ENCODE results near the gene CNNM1.
A peak's percentile ranks its signal among the peaks of the same experiment; 100 is the strongest.

Gene CNNM1

DNA sequence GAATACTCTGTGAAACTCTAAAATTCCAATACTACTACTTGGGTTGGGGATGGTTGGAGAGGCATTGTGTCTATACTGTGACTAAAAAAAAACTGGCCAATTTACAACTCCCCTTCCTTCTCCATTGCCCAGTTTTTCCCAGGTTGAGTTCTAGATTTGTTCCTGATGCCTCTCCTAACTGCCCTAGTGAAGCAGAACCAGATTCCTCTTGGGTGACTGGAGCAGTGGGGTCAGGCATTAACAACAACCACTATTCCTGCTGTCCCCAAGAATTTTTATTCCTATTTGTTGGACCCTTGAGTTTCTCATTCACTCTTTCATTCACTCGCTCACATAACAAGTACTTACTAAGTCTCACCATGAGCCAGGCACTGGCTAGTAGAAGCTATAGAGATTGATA lies 95.5 kb downstream of the CNNM1 start:
- no peak overlapping the region for H3K27ac ChIP-seq
- TF ChIP-seq CTCF (IDR thresholded peaks at IDR 0.05) (no peak), ZFX (IDR thresholded peaks at IDR 0.05; ENCODE audit: borderline replicate concordance) (no peak)

DNA sequence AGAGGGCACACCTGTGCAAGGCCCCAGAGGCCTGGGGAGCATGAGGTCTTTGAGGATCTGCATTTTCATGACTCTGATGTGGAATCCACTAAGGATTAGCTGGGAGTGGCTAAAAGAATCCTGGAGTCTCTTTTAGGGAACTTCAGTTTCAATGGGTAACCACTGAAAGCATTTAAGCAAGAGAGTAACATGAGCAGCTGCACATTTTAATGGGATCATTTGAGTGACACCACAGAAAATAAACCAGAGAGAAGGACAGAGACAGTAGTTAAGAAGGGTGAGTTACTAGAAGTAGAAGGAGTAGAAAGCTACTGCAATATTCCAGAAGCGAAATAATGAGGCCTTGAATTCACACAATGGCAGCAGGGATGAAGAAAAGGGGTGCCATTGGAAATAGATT lies 96.0 kb downstream of the CNNM1 start:
- H3K27ac ChIP-seq: no peak overlapping the region
- TF ChIP-seq ZFX (IDR thresholded peaks at IDR 0.05; ENCODE audit: borderline replicate concordance): no peak
- TF ChIP-seq CTCF (IDR thresholded peaks at IDR 0.05): no peak

DNA sequence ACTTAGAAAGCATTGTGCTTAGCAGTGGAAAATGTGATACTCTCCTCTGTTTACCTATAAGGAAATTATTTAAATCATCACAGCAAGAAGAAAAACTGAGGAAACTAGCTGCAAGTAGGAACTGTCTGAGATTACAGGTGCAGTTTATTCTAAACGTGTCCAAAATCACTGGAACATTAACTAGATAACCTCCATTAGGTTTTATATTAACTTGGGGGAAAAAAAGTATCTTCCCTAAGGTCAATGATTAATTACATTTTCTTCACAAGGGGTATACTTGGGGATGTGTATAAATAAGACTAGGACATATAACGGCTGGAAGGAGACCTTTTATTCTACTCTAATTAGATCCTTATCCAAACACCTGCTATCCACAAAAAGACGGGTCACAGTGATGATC lies 97.5 kb downstream of the CNNM1 start:
- TF ChIP-seq CTCF (IDR thresholded peaks at IDR 0.05) (no peak), ZFX (IDR thresholded peaks at IDR 0.05; ENCODE audit: borderline replicate concordance) (no peak)

GRCh38 chr10:99427566-99428190 lies 98.5 kb downstream of the CNNM1 start:
- no peak for TF ChIP-seq ZFX (IDR thresholded peaks at IDR 0.05; ENCODE audit: borderline replicate concordance)
- TF ChIP-seq CTCF (IDR thresholded peaks at IDR 0.05): no peak

More for the DNA sequence above, 97.5 kb downstream of the CNNM1 start:
- no peak overlapping the region for H3K27ac ChIP-seq

DNA sequence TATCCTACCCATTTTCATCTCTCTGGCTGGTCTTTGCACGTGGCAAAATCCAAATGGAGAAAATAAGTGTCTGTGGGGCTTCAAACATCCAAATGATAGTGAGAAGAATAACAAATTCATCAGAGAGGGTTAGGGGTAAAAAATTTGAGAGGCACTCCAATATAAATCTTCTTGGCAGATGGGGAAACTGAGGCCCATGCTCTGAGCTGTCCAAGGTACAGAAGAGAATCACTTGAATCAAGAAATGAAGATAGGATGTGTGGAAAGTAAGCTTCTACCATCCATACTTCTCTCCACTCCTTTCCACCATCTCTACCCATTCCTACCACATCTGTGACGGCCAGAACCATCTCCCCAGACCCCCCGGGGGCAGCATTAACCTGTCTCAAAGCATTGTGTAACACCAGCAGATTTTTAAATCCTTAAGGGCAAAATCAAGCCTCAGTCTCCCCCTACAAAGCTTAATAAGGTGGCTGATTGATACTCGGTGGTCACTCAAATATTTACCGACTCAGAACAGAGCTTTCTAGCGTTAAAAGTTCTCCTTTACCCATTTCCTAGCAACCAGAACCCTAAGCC lies 100.5 kb downstream of the CNNM1 start:
- TF ChIP-seq CTCF (IDR thresholded peaks at IDR 0.05) (no peak), ZFX (IDR thresholded peaks at IDR 0.05; ENCODE audit: borderline replicate concordance) (no peak)
- peak overlapping the region; percentile 99 for H3K27ac ChIP-seq

More at GRCh38 chr10:99427566-99428190, 98.5 kb downstream of the CNNM1 start:
- H3K27ac ChIP-seq: no peak overlapping the region

- peak overlapping the region; percentile 99 for H3K27ac ChIP-seq
- TF ChIP-seq ZFX (IDR thresholded peaks at IDR 0.05; ENCODE audit: borderline replicate concordance): no peak
- peak; percentile 15; the same call in 1 of the 2 replicates for TF ChIP-seq CTCF (IDR thresholded peaks at IDR 0.05)
Observed at GRCh38 chr10:99430116-99430450, 100.9 kb downstream of the CNNM1 start.

DNA sequence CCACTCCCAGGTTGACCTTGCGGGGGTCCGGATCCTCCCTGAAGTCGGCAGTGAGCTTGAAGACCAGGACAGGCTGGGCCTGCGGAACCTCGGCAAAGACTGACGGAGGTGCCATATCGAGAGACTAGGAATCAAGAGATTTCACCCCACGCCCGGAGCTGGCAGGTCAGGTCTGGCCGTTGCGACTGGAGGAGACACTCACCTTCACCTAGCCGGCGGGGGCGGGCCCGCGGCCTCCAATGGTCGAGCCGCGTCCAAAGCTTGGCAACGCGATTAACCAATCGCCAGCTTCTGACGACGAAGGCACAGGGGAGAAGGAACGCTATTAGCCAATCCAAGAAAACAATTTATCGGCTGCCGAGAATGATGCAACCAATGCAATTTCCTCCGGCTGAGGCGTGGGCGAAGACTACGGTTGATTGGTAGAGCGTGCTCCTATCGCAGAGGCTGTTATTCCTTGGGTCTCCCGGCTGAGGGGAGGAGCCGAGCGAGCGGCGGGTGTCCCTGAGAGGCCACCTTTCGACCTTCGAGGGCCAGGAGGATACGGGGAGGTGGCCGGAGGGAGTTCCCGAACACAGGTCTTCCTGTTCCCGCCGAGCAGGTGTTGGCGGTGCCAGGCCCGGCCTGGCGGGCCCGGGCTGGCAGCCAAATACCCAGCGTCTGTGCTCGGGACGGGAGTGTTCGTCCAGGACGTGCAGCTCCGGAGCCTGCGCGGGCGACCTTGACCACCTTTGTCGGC lies 101.5 kb downstream of the CNNM1 start, which contains the start of gene GOT1:
Gene GOT1, minus strand, starts transcription at position 174 of the 739 bp plus-strand sequence. Its CDS starts 59 bp downstream, at position 115.
- TF ChIP-seq ZFX (IDR thresholded peaks at IDR 0.05; ENCODE audit: borderline replicate concordance) (no peak), CTCF (IDR thresholded peaks at IDR 0.05) (no peak)
- peak within 1 kb of the TSS; percentile 99 for H3K27ac ChIP-seq
